GM12878 (cell line): ENCODE data around the gene CAPN3. TPM values are rescaled to one million over a fixed set of nuclear protein-coding genes. Genes with fewer than 3 reads are reported as not detected.
"Not testable (repeated sequence)": the region's sequence is repeated elsewhere in the genome, so short reads cannot be mapped to it uniquely, and the experiment has no call there.

Source experiments
- ATAC-seq: fragments of 200-7000 bp; cut with Tn5 transposase; 3 replicates; pipeline ENCODE4 v1.9.1; 2020; ENCODE audit warnings: mild to moderate bottlenecking, moderate library complexity
- BruUV-seq: library from RNA; stranded (reverse); fragments of 400-500 nt; replicated peaks from 2 replicates; lab custom pipeline; 2021; lab: Mats Ljungman, UMichigan
- CTCF ChIA-PET: fragments of 300-600 bp; sonication (Branson Sonifier 250); formaldehyde crosslinking; extraction: SDS; loops from one replicate; lab custom pipeline; 2021; ENCODE audit warnings: inconsistent platforms; lab: Yijun Ruan, JAX
- POLR2A ChIA-PET: fragments of 350-600 bp; formaldehyde crosslinking; extraction: SDS; loops from one replicate; lab custom pipeline; 2021; ENCODE audit warnings: inconsistent platforms; lab: Charles Lee
- RAD21 ChIA-PET: fragments of 300-600 bp; sonication (Branson Sonifier 250); formaldehyde crosslinking; loops from one replicate; lab custom pipeline; 2023; ENCODE audit warnings: antibody characterized with exemption; ENCODE audit not compliant: unreplicated experiment; lab: Charles Lee
- SMC1A ChIA-PET: fragments of 300-600 bp; sonication (Branson Sonifier 250); formaldehyde crosslinking; loops from one replicate; lab custom pipeline; 2023; ENCODE audit not compliant: unreplicated experiment, uncharacterized antibody; lab: Charles Lee
- DNase-seq: peaks from one replicate; pipeline ENCODE4 v3.0.0-alpha.2; 2011; ENCODE audit warnings: low read depth, low spot score
- FAIRE-seq: peaks from 3 replicates; lab custom pipeline; 2011; peaks lifted over from hg19 to GRCh38; lab: Jason Lieb, UNC
- H2AFZ ChIP-seq: 2 replicates; pipeline ENCODE4 v1.6.0; 2011; ENCODE audit warnings: low read depth, low read length, control low read depth; ENCODE audit not compliant: control insufficient read depth
- H3K27ac ChIP-seq: 2 replicates; pipeline ENCODE4 v1.5.1; 2011; ENCODE audit warnings: control low read depth; ENCODE audit not compliant: control insufficient read depth, insufficient read depth
- H3K27me3 ChIP-seq, 2 experiments: replicated peaks in 1 of 2; 2 replicates each; pipeline versions ENCODE4 v1.6.0 to v1.6.1; 2011; ENCODE audit warnings: low read length in 1 of 2; ENCODE audit not compliant: control insufficient read depth in 2 of 2, insufficient read depth in 2 of 2
- H3K36me3 ChIP-seq, 2 experiments: 2 replicates each; pipeline ENCODE4 v1.5.1; 2011; ENCODE audit warnings: low read length in 1 of 2; ENCODE audit not compliant: control insufficient read depth in 2 of 2, insufficient read depth in 2 of 2
- H3K4me1 ChIP-seq: 2 replicates; pipeline ENCODE4 v1.6.1; 2011; ENCODE audit warnings: mild to moderate bottlenecking, low read length, moderate library complexity, mixed read lengths; ENCODE audit not compliant: control insufficient read depth, insufficient read depth
- H3K4me2 ChIP-seq: 2 replicates; pipeline ENCODE4 v1.6.0; 2011; ENCODE audit warnings: control low read depth; ENCODE audit not compliant: control insufficient read depth, insufficient read depth
- H3K4me3 ChIP-seq: fragments of 200-600 bp; sonication (generic); 2 replicates; pipeline ENCODE4 v1.5.1; 2016
- H3K79me2 ChIP-seq: 2 replicates; pipeline ENCODE4 v1.6.0; 2011; ENCODE audit warnings: low read length; ENCODE audit not compliant: control insufficient read depth, insufficient read depth
- H3K9ac ChIP-seq: 2 replicates; pipeline ENCODE4 v1.8.0; 2011; ENCODE audit warnings: low read length, control low read depth, mixed read lengths; ENCODE audit not compliant: control insufficient read depth, insufficient read depth
- H3K9me3 ChIP-seq: replicated peaks from 3 replicates; pipeline ENCODE4 v1.5.1; 2011; ENCODE audit warnings: mild to moderate bottlenecking, low read length; ENCODE audit not compliant: control insufficient read depth, insufficient read depth
- H4K20me1 ChIP-seq: 2 replicates; pipeline ENCODE4 v1.6.0; 2011; ENCODE audit not compliant: control insufficient read depth, insufficient read depth
- MYB ChIP-seq: fragments of 150-350 bp; IDR thresholded peaks from 2 replicates; pipeline ENCODE4 v1.6.1; 2014; ENCODE audit warnings: mild to moderate bottlenecking, low read depth, low read length, borderline replicate concordance
- WGBS: methylation state at CpG from one replicate; pipeline ENCODE4 v1.1.6; 2016; ENCODE audit warnings: low lambda C conversion rate; ENCODE audit not compliant: insufficient replicate concordance, insufficient coverage; ENCODE audit errors: missing lambda C conversion rate; 5-methylcytosine and 5-hydroxymethylcytosine counted together
- in situ Hi-C: fragments of 300-500 bp; cut with MboI; formaldehyde crosslinking; loops from 9 replicates; pipeline ENCODE4 v1.14.3; 2018; ENCODE audit warnings: mixed read lengths
- intact Hi-C: fragments of 100-400 bp; cut with micrococcal nuclease; formaldehyde crosslinking; loops from one replicate; pipeline ENCODE4 v1.14.2; 2022; ENCODE audit not compliant: unreplicated experiment
- polyA plus RNA-seq, 11 experiments: library from polyadenylated mRNA; depleted of rRNA in 4 of 11; unstranded in 6 of 11; stranded (reverse) in 5 of 11; fragments of >200 nt; fragmentation: Nextera tagmentation in 4 of 11; fragmentation: Illumina TruSeq in 1 of 11; extraction: Ambion mirVana in 4 of 11; extraction: Trizol in 1 of 11; gene quantifications; 1 replicate in 1 of 11; 2 replicates in 10 of 11; pipeline versions ENCODE4 v1.2.1 to v1.2.3, GENCODE V29; 2011 to 2016; ENCODE audit warnings: inconsistent platforms in 2 of 11, missing spikeins in 2 of 11, low read depth in 1 of 11
- total RNA-seq, 4 experiments: library from RNA; depleted of rRNA in 3 of 4; stranded (reverse); fragments of >200 nt in 3 of 4; fragmentation: Illumina TruSeq in 1 of 4; extraction: Trizol in 1 of 4; gene quantifications; 2 replicates each; pipeline versions ENCODE4 v1.2.1 to v1.2.3, GENCODE V29; 2013 to 2021

CAPN3 gene
- total and polyA plus RNA-seq, 10 of the 15 experiments (the other 5 are each of a cell fraction or from before 2014, with no cell fraction given), result 1.1 to 3.8 (median 2.4) TPM

DNA sequence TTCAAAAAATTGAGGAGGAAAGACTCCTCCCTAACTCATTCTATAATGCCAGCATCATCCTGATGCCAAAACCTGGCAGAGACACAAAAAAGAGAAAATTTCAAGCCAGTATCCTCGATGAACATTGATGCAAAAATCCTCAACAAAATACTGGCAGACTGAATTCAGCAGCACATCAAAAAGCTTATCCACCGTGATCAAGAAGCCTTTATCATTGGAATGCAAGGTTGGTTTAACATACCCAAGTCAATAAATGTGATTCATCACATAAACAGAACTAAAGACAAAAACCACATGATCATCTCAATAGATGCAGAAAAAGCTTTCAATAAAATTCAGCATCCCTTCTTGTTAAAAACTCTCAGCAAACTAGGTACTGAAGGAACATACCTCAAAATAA lies 24.2 kb upstream of the CAPN3 start (continued):
- no peak for TF ChIP-seq MYB

DNA sequence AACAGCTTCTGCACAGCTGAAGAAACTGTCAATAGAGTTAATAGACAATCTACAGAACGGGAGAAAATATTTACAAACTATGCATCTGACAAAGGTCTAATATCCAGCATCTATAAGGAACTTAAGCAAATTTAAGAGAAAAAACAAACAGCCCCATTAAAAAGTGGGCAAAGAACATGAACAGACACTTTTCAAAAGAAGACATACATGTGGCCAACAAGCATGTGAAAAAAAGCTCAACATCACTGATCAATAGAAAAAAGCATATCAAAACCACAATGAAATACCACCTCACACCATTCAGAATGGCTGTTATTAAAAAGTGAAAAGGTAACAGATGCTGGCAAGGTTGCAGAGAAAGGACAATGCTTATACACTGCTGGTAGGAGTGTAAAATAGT lies 22.7 kb upstream of the CAPN3 start:
- BruUV-seq, H3K9me3 ChIP-seq, H3K27ac ChIP-seq, DNase-seq, intact Hi-C loops, in situ Hi-C loops, H3K36me3 ChIP-seq, H3K4me2 ChIP-seq, POLR2A ChIA-PET, RAD21 ChIA-PET, H3K4me3 ChIP-seq, H3K9ac ChIP-seq, H4K20me1 ChIP-seq, H3K27me3 ChIP-seq, H2AFZ ChIP-seq, SMC1A ChIA-PET, ATAC-seq, H3K4me1 ChIP-seq, FAIRE-seq, H3K79me2 ChIP-seq: not testable (repeated sequence)
- 100% methylated on average over 1 of the region's 1 CpG for WGBS
- CTCF ChIA-PET, result interaction anchor here (0.5 kb wide), 1 partner anchor 33 kb away, joined by 3 read pairs; no protein-coding TSS in a partner anchor

GRCh38 chr15:42337104-42337503 lies 22.2 kb upstream of the CAPN3 start:
- H3K9me3 ChIP-seq, H3K4me2 ChIP-seq, FAIRE-seq, ATAC-seq, H3K4me3 ChIP-seq, DNase-seq, SMC1A ChIA-PET, RAD21 ChIA-PET, H3K27ac ChIP-seq, H3K79me2 ChIP-seq, BruUV-seq, CTCF ChIA-PET, H3K4me1 ChIP-seq, H3K27me3 ChIP-seq, H2AFZ ChIP-seq, H4K20me1 ChIP-seq, intact Hi-C loops, H3K36me3 ChIP-seq, in situ Hi-C loops, H3K9ac ChIP-seq, POLR2A ChIA-PET: not testable (repeated sequence)
- WGBS, result 95% methylated on average over 3 of the region's 3 CpGs
